ENCODE results near the gene MYT1.

GRCh38 chr20:64219202-64219601 is 55.0 kb downstream of the MYT1 start:
- TF ChIP-seq, protein P1, sequence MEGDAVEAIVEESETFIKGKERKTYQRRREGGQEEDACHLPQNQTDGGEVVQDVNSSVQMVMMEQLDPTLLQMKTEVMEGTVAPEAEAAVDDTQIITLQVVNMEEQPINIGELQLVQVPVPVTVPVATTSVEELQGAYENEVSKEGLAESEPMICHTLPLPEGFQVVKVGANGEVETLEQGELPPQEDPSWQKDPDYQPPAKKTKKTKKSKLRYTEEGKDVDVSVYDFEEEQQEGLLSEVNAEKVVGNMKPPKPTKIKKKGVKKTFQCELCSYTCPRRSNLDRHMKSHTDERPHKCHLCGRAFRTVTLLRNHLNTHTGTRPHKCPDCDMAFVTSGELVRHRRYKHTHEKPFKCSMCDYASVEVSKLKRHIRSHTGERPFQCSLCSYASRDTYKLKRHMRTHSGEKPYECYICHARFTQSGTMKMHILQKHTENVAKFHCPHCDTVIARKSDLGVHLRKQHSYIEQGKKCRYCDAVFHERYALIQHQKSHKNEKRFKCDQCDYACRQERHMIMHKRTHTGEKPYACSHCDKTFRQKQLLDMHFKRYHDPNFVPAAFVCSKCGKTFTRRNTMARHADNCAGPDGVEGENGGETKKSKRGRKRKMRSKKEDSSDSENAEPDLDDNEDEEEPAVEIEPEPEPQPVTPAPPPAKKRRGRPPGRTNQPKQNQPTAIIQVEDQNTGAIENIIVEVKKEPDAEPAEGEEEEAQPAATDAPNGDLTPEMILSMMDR (IDR thresholded peaks at IDR 0.05): no peak
- TF ChIP-seq ZFX (IDR thresholded peaks at IDR 0.05; ENCODE audit: borderline replicate concordance): no peak

Data from 22Rv1 (cell line).